Parathyroid adenoma (tissue), 2 donors: ENCODE measurements around the gene EMSY.

Source experiments
- H2AFZ ChIP-seq: fragments of 300-600 bp; sonication (generic); one replicate; pipeline ENCODE4 v1.7.0; 2017; ENCODE audit warnings: antibody characterized with exemption, mild to moderate bottlenecking
- H3K27ac ChIP-seq: fragments of 300-600 bp; sonication (generic); one replicate; pipeline ENCODE4 v1.7.0; 2017
- H3K27me3 ChIP-seq: fragments of 300-600 bp; sonication (generic); one replicate; pipeline ENCODE4 v1.7.0; 2017; ENCODE audit warnings: low read length; ENCODE audit not compliant: control insufficient read depth, insufficient read depth
- H3K36me3 ChIP-seq: fragments of 300-600 bp; sonication (generic); one replicate; pipeline ENCODE4 v1.7.0; 2017; ENCODE audit warnings: low read length; ENCODE audit not compliant: control insufficient read depth, insufficient read depth
- H3K4me1 ChIP-seq: fragments of 300-600 bp; sonication (generic); one replicate; pipeline ENCODE4 v1.7.0; 2017; ENCODE audit warnings: control low read depth
- H3K4me2 ChIP-seq: fragments of 300-600 bp; sonication (generic); one replicate; pipeline ENCODE4 v1.7.0; 2017; ENCODE audit warnings: low read length
- H3K4me3 ChIP-seq: fragments of 300-600 bp; sonication (generic); one replicate; pipeline ENCODE4 v1.7.0; 2017; ENCODE audit warnings: low read depth, low read length
- H3K79me2 ChIP-seq: fragments of 300-600 bp; sonication (generic); one replicate; pipeline ENCODE4 v1.7.0; 2017; ENCODE audit warnings: control low read depth
- H3K9ac ChIP-seq: fragments of 300-600 bp; sonication (generic); one replicate; pipeline ENCODE4 v1.7.0; 2017; ENCODE audit warnings: mild to moderate bottlenecking
- H3K9me3 ChIP-seq: fragments of 300-600 bp; sonication (generic); one replicate; pipeline ENCODE4 v1.7.0; 2017; ENCODE audit warnings: low read length; ENCODE audit not compliant: control insufficient read depth
- CTCF ChIP-seq: fragments of 300-600 bp; sonication (generic); IDR thresholded peaks from one replicate; pipeline ENCODE4 v1.7.0; 2017; ENCODE audit warnings: antibody characterized with exemption, mild to moderate bottlenecking
- donor health status: primary hyperparathyroidism.

The EMSY gene

GRCh38 chr11:76453248-76453647 lies 8.4 kb downstream of the EMSY start:
- no peak for TF ChIP-seq CTCF
- no peak overlapping the region for H3K27ac ChIP-seq
- H3K36me3 ChIP-seq, result no peaks in the 10 kb centered on the region

GRCh38 chr11:76455331-76455730 lies 10.5 kb downstream of the EMSY start:
- no peaks in the 10 kb centered on the region for H3K9me3 ChIP-seq

More at GRCh38 chr11:76453248-76453647, 8.4 kb downstream of the EMSY start:
- Histone ChIP-seq H3K4me1 (no peaks in the 10 kb centered on the region), H3K27me3 (no peaks in the 10 kb centered on the region), H3K9ac (no peak overlapping the region), H3K4me3 (no peak overlapping the region), H3K9me3 (no peaks in the 10 kb centered on the region), H3K79me2 (peaks cover 6% of the 10 kb centered on the region), H2AFZ (no peak overlapping the region), H3K4me2 (no peak overlapping the region)

GRCh38 chr11:76455931-76456330 lies 11.1 kb downstream of the EMSY start:
- H3K27me3 ChIP-seq, result no peaks in the 10 kb centered on the region
- H3K4me2 ChIP-seq, result no peak overlapping the region
- no peaks in the 10 kb centered on the region for H3K4me1 ChIP-seq
- no peak overlapping the region for H2AFZ ChIP-seq
- H3K36me3 ChIP-seq, result no peaks in the 10 kb centered on the region
- no peak overlapping the region for H3K27ac ChIP-seq
- no peak for TF ChIP-seq CTCF
- no peaks in the 10 kb centered on the region for H3K9me3 ChIP-seq
- H3K79me2 ChIP-seq, result peaks cover 6% of the 10 kb centered on the region
- no peak overlapping the region for H3K4me3 ChIP-seq
- H3K9ac ChIP-seq, result no peak overlapping the region

More at GRCh38 chr11:76455331-76455730, 10.5 kb downstream of the EMSY start:
- no peaks in the 10 kb centered on the region for H3K4me1 ChIP-seq
- no peaks in the 10 kb centered on the region for H3K36me3 ChIP-seq
- H3K9ac ChIP-seq, result no peak overlapping the region
- H3K79me2 ChIP-seq, result peaks cover 6% of the 10 kb centered on the region
- no peak overlapping the region for H3K27ac ChIP-seq
- no peak overlapping the region for H3K4me3 ChIP-seq
- H2AFZ ChIP-seq, result no peak overlapping the region
- no peak overlapping the region for H3K4me2 ChIP-seq
- TF ChIP-seq CTCF, result no peak
- no peaks in the 10 kb centered on the region for H3K27me3 ChIP-seq

DNA sequence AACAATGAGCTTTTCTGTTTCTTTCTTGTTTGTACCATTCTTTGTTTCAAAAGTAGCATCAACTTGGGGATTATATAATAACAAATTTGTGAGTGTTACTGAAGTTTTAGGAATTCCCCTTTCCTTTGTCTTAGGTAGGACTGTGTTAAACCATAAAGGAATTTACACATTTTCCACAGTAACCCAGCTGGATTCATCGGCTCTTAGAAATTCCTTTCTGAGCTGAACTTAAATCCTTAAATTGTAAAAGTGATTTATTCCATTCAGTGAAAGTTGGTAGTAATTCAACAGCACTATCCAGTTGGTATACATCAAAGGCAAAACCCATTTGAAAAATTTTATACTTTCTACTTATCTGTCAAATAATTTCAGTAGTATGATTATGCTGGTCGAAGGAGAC lies 11.8 kb downstream of the EMSY start:
- no peak overlapping the region for H3K4me3 ChIP-seq
- no peak for TF ChIP-seq CTCF
- H3K9me3 ChIP-seq, result no peaks in the 10 kb centered on the region
- H3K79me2 ChIP-seq, result peaks cover 7% of the 10 kb centered on the region
- no peak overlapping the region for H3K27ac ChIP-seq
- no peak overlapping the region for H3K4me2 ChIP-seq
- no peak overlapping the region for H2AFZ ChIP-seq
- no peaks in the 10 kb centered on the region for H3K4me1 ChIP-seq
- no peaks in the 10 kb centered on the region for H3K36me3 ChIP-seq
- H3K9ac ChIP-seq, result no peak overlapping the region
- H3K27me3 ChIP-seq, result no peaks in the 10 kb centered on the region

GRCh38 chr11:76459299-76459698 lies 14.5 kb downstream of the EMSY start:
- Histone ChIP-seq H3K9me3 (no peaks in the 10 kb centered on the region), H3K27ac (no peak overlapping the region), H3K4me3 (no peak overlapping the region), H3K36me3 (no peaks in the 10 kb centered on the region), H3K4me1 (no peaks in the 10 kb centered on the region), H3K79me2 (peaks cover 3% of the 10 kb centered on the region), H3K4me2 (no peak overlapping the region), H2AFZ (no peak overlapping the region), H3K27me3 (no peaks in the 10 kb centered on the region), H3K9ac (no peak overlapping the region)
- TF ChIP-seq CTCF, result no peak
